Stimulated activated CD8-positive, alpha-beta memory T cell treated with anti-CD3 and anti-CD28 coated beads, Interleukin-7, amount 100 ng/mL, for 1 hour (primary cell): ENCODE measurements around the gene SERPINA12.
"Not testable (repeated sequence)": the region's sequence is repeated elsewhere in the genome, so short reads cannot be mapped to it uniquely, and the experiment has no call there.

ENCODE experiments used
- DNase-seq, 2 donors: peaks; one replicate each; pipeline ENCODE4 v3.0.0-alpha.2; 2020; ENCODE audit warnings: low read depth in 2 of 2

SERPINA12 gene

DNA sequence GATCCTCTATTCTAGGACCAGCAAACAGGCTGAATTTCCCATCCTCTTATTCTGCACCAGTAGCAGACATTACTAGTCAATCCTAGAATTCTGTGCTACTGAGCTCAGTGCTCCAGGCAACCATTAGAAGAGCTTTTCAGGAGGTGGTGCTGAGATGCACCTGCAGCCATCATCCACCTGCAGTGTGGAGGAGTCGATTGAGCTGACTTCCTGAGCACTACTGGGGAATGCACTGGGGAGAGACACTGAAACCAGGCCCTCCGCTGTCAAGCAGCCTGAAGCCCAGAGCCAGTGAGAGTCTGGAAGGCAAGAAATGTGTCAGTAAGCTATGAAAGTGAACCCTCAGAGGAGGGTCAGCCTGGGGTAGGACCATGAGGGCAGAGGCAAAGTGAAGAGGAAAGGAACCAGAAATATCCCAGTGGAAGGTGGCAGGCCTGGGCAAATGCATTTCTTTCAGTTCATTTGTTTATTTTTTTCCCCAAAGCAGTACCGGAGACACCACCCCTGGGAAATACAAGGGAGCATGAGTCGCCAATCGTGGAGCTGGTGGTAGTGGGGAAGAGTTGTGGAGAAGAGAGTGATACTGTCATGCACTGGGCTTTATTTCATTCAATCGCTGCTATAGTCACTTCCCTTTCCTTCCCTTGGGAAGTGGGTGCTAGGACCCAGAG lies 28.9 kb upstream of the SERPINA12 start:
- no peak for DNase-seq

DNA sequence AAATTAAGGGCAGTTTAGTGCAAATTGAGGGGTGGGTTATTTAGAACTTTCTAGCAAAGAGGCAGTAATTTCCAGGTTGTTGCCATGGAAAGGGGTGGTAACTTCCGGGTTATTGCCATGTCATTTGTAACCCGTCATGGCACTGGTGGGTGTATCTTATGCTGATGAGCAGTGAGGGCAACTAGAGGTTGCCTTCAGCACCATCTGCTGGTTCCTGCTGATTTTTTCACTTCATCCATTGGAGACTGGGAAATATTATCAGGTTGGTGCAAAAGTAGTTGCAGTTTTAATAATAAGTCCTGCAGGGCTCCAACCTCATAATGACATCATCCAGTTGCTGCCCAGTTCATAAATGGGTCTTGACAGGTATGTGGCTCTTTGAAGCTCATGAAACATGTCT lies 27.6 kb upstream of the SERPINA12 start:
- no peak for DNase-seq

DNA sequence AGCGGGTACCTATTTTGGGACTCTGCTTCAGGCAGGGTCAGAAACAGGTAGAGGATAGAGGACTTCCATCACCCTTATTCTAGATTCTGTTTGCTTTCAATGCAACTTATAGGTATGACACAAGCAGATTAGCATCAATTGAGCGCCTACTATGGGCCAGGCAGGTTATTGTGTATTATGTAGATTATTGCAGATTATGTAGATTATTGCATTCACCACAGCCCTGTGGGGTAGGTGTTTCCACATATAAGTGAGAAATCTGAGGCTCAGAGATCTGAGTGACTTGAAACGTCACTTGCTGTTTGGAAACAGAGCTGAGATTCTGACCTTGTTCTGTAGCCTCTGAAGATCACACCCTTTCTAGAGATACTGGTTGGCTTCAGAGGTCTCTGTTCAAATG lies 26.2 kb upstream of the SERPINA12 start:
- DNase-seq, result no peak

DNA sequence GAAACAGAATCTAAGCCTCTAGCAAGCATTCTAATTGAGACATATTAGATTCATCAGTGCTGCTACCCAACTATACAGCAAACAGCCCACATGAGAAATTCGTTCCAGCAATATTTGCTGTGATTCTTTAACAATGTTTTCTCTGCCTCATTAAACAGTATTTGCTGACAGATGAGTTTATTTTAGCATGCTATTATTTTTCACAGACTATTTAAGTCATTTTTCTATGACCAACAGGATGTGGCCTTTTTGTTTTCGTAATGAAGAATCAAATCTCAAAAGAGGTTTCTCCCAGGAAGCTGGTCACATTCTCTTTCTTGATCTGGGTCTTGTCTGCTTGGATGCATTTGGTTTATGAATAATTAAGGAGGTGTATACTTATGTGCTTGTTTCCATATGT lies 23.2 kb upstream of the SERPINA12 start:
- DNase-seq, result no peak

DNA sequence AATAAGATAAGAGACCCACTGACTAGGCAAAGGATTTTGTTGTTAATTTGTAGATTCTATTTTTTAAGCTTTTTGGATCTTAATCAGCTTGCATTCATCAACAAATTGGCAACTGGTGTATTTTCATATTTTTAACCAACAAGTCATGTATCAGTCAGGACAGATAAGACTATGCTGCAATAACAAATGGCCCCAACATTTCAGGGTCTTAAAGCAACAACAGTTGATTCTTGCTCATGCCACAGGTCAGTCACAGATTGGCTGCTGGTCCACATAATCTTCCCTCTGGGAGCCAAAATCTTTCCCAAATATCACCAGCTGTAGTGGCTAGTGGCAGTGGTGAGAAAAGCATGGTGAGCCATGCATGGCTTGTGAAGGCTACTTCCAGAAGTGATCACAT lies 21.9 kb upstream of the SERPINA12 start:
- DNase-seq, result no peak

DNA sequence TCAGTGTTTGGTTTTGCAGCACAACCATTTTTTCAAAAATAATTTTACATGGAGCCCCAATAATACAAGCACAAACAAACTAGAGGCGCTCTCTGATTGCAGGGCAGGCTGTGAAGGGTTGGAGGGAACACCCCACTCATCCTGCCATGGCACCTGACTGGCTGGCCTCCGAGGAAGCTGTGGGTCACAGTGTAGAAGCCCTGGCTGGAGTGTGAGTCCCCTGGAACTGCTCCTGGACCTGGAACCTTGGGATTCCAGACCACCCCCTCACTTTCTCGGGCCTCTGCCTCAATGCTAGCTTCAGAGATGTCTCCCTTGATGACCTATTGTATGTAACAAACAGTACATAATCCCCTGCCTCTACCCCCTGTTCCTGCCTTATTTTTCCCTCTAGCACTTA lies 14.8 kb upstream of the SERPINA12 start:
- DNase-seq, result no peak

DNA sequence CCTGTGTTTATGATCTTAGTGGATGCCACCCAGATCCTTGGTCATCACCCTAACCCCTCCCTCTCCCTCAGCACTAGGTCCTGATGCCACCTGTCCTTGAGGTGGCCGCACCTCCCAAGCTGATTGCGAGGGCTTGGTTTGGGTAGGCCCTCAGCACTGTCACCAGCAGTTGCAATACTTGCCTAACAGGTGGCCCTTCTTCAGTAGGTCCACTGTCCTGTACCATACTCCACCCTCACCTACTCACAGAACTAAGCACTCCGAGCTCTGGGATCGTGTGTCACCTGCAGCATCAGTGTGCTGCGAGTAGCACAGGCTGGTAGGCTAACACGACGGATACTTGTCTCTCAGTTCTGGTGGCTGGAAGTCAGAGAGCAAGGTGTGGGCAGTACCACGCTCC lies 14.0 kb upstream of the SERPINA12 start:
- no peak for DNase-seq

DNA sequence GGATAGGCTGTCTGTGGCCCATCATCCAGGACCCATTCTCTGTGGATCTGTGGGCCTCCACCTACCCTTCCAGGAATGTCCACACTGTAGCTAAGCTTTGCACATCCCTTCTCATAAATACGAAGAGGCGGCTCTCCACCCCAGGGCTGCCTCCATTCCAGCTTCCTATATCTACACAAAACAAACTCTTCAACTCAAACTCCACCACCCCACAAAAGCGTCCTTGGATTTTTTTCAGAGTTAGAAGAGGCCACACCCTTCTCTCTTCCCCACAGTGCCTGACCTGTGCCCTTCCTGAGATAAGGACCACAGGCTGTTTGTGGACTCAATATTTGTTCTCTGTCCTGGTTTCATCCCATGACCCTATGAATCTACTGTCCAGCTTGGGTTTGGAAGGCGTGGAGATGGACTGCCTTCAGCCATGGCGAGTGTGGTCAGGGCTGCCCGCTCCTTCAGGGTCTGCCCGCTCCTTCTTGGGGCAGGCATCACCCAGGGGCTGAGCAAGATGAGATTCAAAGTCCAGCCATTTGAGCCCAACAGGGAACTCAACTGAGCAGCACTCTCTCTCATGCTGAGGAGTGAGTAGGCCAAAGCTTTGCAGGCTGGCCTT lies 13.0 kb upstream of the SERPINA12 start:
- no peak for DNase-seq

DNA sequence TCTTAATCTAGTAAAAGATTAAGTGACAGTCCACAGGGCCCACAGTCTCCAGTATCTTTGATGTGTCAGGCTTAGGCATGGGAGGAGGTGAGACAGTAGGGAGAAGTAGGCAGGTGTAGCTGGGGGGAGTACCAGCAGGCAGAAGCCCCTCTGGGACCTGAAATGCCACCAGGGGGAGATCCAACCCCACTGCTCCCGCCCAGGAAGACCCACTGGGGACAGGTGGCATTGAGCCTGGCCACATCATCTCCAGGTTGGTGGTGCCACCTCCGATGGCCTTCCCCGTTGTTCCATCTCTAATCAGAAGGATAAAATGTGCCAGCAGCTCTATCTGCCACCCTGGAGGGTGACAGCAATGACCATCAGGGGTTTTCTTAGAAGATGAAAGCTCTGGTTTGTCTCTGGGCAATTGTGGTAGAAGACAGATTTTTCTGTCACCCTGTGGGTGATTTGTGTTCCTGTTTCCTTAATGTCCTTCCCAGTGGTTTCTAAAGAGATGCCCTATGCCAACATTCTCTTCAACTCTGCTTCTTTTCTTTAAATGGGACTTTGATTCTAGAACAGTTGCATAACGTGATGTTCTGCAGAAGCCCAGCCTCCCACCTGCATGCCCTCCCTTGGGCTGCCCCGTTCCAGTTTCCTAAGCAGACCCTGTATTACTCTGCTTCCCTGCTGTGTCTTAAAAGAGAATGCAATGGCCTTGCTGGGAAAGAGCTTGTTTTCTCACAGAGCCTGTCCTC lies 12.3 kb upstream of the SERPINA12 start:
- no peak for DNase-seq

DNA sequence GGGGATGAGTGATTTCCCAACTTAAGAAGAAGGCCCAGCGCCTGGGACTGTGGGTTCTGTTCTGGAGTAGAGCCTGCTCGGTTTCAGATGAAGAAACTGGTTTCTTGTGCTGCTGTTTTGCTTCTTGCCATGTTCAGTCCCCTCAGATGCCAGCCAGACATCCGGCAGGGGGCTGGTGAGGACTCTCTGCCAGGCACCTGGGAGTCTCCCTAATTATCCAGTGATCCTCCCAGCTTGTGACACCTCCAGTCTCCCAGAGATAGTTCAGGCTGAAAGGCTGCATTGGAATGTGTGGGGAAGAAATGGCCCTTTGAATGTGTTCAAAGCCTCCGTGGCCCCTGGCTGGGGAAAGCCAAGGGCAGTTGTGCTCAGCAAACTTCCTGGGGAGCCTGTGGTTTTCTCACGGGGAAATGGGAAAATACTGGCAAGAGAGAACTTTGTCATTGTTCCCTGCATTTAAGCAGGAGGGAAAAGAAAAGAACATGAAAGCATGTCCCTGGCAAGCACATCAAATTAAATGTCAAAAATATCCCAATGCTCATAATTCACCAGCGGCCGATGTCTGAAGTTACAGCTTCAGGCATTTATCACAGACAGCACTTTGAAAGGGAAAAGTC lies 8.5 kb upstream of the SERPINA12 start:
- DNase-seq, result no peak

DNA sequence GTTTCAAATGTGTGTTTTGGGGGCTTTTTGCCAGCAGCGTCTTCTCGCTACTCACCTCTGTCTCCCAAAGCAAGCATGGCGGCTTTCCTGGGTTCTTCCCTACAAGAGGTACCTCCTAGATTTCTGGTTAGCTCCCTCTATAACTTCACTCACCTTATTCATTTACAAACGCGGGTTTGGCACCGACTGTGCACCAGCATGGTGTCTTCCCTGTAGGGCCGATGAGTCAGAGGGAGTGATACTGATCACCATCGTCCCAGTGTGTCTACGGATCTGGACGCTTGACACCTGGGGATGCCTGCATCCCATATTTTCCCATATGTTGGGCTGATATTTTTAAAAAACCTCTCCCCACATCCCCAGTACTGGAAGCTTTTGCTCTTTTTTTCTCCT lies 8.0 kb upstream of the SERPINA12 start:
- no peak for DNase-seq

DNA sequence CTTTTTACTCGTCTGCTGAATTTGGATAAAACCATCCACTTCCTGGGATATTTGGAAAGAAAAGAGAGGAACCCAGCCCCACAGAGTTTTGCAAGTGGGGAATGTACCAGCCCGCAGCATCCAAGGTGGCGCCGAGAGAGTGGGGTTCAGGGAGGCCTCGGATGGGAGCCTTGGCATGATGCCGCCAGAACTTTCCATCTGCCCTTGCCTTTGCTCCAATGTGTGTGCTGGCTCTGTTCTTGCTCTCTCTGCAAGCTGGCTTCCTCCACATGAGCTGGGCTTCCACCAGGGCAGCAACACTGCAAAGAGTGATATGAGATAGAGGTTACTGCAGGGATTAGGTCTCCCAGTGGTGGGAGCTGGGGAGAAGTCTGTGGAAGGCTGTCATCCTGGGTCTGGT lies 6.6 kb upstream of the SERPINA12 start:
- DNase-seq, result no peak

DNA sequence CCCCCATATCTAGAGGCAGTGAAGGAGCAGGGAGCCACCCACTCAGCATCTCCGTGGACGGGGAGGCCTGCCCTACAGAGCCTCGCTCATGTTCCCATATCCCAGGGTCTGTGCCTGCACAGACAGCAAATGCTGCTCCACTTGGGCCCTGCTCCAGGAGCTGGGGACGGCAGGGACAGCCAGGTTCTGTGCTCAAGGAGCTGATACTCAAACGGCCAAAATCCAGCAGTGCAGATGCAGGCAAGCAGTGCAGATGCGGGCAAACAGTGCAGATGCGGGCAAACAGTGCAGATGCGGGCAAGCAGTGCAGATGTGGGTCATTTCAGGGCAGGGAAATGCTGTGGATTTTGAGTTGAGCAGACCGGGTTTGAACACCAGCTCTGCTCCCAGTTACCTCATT lies 6.2 kb upstream of the SERPINA12 start:
- no peak for DNase-seq

DNA sequence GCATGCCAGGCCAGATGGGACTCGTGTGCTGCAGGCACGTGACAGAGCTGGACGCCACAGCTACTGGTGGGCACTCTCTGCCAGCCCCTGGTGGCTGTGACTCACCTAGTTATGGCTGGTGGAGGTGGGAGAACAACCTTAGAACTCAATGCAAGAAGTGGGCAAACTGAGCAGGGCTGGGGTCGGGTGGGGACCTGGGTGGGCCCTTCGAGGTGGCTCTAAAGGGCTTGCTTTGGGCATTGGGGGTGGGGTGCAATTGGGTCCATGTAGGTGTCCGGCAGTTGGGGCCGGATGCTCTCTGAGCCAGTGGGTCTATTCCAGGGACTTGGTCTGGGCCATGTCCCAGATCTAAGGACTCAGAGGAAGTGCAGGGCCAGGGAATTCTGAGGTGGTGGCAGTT lies 5.1 kb upstream of the SERPINA12 start:
- no peak for DNase-seq

DNA sequence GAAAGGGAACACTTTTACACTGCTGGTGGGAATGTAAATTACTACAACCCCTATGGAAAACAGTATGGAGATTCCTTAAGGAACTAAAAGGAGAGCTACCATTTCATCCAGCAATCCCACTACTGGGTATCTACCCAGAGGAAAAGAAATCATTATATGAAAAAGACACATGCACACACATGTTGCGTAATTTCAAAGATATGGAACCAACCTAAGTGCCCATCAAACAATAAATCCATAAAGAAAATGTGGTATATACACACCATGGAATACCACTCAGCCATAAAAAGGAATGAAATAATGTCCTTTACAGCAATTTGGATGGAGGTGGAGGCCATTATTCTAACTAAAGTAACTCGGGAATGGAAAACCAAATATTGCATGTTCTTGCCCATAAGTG lies 1.2 kb upstream of the SERPINA12 start:
- DNase-seq, result not testable (repeated sequence)

DNA sequence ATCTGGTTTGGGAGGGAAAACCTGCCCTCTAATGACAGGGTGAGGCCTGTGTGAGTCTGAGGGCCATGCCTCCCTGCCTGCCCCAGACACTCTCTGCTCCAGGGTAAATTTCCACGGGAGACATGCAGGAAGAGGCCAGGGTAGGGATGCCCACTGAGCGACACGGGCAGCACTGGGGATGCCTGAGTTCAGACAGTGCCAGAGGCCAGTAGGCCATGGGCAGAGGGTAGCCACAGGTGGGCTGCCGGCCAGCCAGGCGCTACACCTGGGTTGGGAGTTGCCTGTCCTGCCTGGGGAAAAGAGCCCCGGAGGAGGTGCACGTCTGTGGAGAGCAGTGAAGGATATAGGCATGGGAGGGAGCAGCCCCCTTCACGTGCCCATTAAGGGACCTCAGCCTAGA lies 3.6 kb downstream of the SERPINA12 start:
- DNase-seq, result no peak

DNA sequence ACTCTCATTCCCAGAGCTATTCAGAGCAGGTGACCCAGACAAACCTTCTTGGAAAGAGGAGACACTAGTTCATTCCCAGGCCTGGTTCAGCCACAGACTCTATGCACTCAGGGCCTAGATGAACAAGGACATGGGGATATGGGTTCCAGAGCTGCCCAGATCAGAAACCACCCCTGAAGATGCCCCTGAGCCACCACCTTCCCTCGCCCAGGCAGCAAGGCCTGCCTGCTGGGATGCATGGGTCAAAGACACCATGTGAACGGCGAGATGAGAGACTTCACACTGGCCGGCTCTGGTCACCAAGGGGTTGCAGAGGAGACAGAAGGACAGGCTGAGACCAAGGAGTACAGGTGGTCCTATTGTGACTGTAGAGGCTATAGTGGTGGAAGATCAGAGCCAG lies 4.1 kb downstream of the SERPINA12 start:
- no peak for DNase-seq

DNA sequence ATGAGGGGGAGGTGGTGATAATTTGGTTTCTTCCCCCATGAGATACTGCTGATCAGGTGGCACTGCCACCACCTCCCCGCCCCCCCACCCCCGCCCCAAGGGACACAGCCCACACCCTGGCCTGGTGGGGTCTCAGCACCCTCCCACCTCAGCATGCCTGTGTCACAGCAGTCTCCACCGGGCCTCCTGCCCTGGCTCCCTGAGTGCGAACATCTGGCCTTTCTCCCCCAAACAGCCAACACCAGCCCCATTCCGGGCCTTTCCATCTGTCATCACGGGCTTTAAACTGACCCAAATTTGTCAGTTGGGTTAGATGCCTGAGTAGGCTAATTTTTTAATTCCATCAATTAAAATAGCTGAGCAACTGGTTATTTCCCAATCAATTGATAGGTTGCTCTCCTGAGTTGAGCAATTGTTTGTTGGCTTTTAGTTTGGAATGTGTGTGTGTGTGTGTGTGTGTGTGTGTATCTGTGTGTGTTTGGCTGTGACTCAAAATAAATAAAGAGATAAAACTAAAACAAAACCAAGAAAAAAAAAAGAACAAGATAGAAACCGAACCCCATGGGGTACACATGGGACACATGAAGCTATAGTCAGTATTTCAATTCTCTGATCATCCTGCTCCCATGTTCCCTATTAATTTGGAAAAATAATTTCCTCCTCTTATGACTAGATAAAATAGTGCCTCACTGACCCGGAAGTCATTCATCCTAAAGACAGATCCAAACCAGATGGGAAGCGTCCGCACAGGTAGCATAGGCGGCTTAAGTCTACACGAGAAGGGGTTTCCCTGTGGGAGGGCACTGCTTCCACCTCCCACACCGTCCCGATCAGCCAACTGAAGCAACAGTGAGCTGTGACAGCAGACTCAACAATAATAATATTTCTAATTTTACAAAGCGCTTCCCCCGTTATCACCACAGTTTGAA lies 7.4 kb downstream of the SERPINA12 start:
- DNase-seq, result no peak

DNA sequence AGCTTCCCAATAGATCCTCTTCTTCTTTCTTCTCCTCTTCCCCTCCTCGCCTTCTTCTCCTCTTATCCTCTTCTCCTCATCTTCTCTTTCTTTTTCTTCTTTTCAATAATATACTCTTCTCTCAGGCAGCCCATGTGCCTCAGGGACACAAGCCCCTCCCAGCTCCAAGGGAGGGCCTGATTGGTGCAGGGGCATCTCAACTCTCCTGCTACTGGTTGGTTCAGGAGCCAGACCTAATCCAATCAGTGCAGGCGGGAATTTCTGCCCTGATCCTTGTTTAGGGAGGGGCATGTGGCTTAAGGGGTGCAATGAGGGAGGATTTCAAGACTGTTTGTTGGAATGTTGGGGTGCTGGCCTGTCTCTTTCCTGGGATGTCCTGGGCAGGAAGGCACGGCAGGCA lies 9.0 kb downstream of the SERPINA12 start:
- no peak for DNase-seq

DNA sequence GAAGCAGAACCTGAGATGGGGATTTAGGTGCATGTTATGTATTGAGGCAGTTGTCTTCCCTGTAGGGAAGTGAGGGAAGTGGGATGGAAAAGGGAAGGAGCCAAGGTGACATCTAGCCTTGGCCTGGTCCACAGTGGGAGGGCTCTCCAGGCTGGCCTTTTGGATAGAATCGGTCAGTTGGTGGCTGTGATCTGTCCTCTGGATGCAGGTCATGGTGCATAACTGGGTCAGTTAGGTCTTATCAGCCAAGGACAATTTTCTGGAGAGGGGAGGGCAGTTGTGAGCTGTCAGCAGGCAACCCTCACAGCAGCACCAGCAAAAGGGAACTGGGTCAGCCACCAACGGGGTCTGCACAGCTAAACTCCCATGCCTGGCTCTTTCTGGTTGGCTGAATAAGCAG lies 9.6 kb downstream of the SERPINA12 start:
- no peak for DNase-seq

DNA sequence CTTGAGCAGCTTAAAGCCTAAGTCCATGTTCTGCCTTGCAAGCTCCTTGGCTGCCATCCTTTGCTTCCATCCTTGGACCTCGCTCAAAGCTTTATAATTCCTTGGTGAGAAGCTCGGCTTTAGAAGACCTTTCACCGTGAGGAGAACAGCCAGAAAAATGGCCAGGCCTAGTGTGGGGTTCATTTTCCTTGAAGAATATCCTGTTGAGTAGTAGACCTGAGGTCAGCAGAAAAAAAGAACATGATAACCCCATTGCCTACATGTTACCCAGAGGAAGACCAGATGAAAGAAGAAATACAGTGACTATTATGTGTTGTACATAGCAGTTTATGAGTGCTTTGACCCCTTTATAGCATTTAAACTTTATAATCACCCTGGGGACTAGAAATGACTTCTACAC lies 11.1 kb downstream of the SERPINA12 start:
- DNase-seq, result no peak

DNA sequence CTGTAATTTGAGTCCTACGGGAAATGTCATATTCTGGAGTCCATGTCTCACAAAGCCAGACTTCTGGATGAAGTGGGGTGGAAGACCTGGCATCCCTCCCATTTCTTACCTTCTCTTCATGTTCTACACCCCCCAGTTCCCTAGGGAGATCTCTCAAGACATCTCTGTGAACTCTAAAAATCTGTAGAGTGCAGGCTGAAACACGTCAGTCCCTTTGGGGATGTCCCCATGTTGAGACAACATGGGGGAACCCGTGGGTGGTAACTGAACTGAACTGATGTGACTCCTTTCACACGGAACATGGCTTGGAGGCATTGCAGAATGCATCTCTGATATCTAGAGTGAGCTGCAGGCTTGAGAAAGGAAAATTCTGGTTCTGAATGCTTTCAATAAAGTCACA lies 15.2 kb downstream of the SERPINA12 start:
- DNase-seq, result no peak
